Neutrophil (primary cell): Measurements from ENCODE around the gene COQ9.
A peak's percentile ranks its signal among the peaks of the same experiment; 100 is the strongest.

Experiments used
- H3K27ac ChIP-seq: fragments of 200-600 bp; sonication (generic); 2 replicates; pipeline ENCODE4 v1.5.1; 2016; ENCODE audit warnings: mild to moderate bottlenecking, moderate library complexity
- H3K27me3 ChIP-seq: fragments of 200-600 bp; sonication (generic); 2 replicates; pipeline ENCODE4 v1.6.0; 2016; ENCODE audit warnings: mild to moderate bottlenecking
- H3K36me3 ChIP-seq: fragments of 200-600 bp; sonication (generic); 2 replicates; pipeline ENCODE4 v1.5.1; 2017
- H3K4me1 ChIP-seq, 2 experiments: fragments of 200-600 bp in 1 of 2; sonication (generic) in 1 of 2; 1 replicate in 1 of 2; 2 replicates in 1 of 2; pipeline versions ENCODE4 v1.5.1 to v1.6.1; 2013 to 2016; ENCODE audit warnings: low read depth in 1 of 2, low read length in 1 of 2, mild to moderate bottlenecking in 1 of 2, moderate library complexity in 1 of 2; ENCODE audit not compliant: control insufficient read depth in 1 of 2, insufficient read depth in 1 of 2
- H3K4me3 ChIP-seq, 2 experiments: fragments of 200-600 bp in 1 of 2; sonication (generic) in 1 of 2; 1 replicate in 1 of 2; 2 replicates in 1 of 2; pipeline ENCODE4 v1.5.1; 2013 to 2016; ENCODE audit warnings: low read depth in 1 of 2, low read length in 1 of 2, mild to moderate bottlenecking in 1 of 2, moderate library complexity in 1 of 2
- H3K9me3 ChIP-seq: fragments of 200-600 bp; sonication (generic); 2 replicates; pipeline ENCODE4 v1.5.1; 2016
- CTCF ChIP-seq: fragments of 200-600 bp; sonication (generic); IDR thresholded peaks from 2 replicates; pipeline ENCODE4 v1.5.1; 2016; ENCODE audit warnings: antibody characterized with exemption

Gene COQ9

GRCh38 chr16:57444711-57445110 is 2.6 kb upstream of the COQ9 start:
- H3K9me3 ChIP-seq: peaks cover 12% of the 10 kb centered on the region
- no peak overlapping the region for H3K4me3 ChIP-seq
- H3K4me1 ChIP-seq: peaks cover 17 to 22% of the 10 kb centered on the region in 2 experiments
- no peak overlapping the region for H3K27ac ChIP-seq
- H3K36me3 ChIP-seq: peaks cover 8% of the 10 kb centered on the region
- no peaks in the 10 kb centered on the region for H3K27me3 ChIP-seq
- TF ChIP-seq CTCF: no peak

- TF ChIP-seq CTCF: no peak
- no peak overlapping the region for H3K4me3 ChIP-seq
- H3K36me3 ChIP-seq: no peaks in the 10 kb centered on the region
- H3K27ac ChIP-seq: no peak overlapping the region
- H3K9me3 ChIP-seq: peaks cover 7% of the 10 kb centered on the region
- H3K27me3 ChIP-seq: no peaks in the 10 kb centered on the region
- H3K4me1 ChIP-seq: peaks cover 17 to 22% of the 10 kb centered on the region in 2 experiments
Observed at GRCh38 chr16:57445510-57445909, 1.8 kb upstream of the COQ9 start.

GRCh38 chr16:57446531-57447185 is 621 bp upstream of the COQ9 start:
- Histone ChIP-seq H3K4me3 (peak overlapping the region; percentile 81 to 97), H3K36me3 (peaks cover 9% of the 10 kb centered on the region), H3K9me3 (no peaks in the 10 kb centered on the region), H3K4me1 (peaks cover 17 to 22% of the 10 kb centered on the region in 2 experiments), H3K27me3 (no peaks in the 10 kb centered on the region), H3K27ac (peak overlapping the region; percentile 71)
- no peak for TF ChIP-seq CTCF

GRCh38 chr16:57452021-57452420 is 4.7 kb downstream of the COQ9 start:
- Histone ChIP-seq H3K4me1 (peaks cover 8 to 13% of the 10 kb centered on the region in 2 experiments), H3K27ac (no peak overlapping the region), H3K36me3 (peaks cover 49% of the 10 kb centered on the region), H3K9me3 (no peaks in the 10 kb centered on the region), H3K4me3 (no peak overlapping the region), H3K27me3 (no peaks in the 10 kb centered on the region)
- TF ChIP-seq CTCF: no peak

- H3K27ac ChIP-seq: peak within 1 kb of the TSS; percentile 76
- no peaks in the 10 kb centered on the region for H3K9me3 ChIP-seq
- peaks cover 71% of the 10 kb centered on the region for H3K36me3 ChIP-seq
- no peaks in the 10 kb centered on the region for H3K27me3 ChIP-seq
- H3K4me1 ChIP-seq: peaks cover 15 to 19% of the 10 kb centered on the region in 2 experiments
- peak within 1 kb of the TSS; percentile 81 to 82 for H3K4me3 ChIP-seq
- TF ChIP-seq CTCF: peak; percentile 99
Observed at GRCh38 chr16:57462209-57462977, 15.1 kb downstream of the COQ9 start, which contains the start of gene POLR2C. POLR2C (plus strand) TSS chr16:57462679; CDS start chr16:57462725, 46 bp downstream.
